HCT116 (cell line): ENCODE measurements around the gene SIRPG. TPM values are rescaled to one million over a fixed set of nuclear protein-coding genes. Genes with fewer than 3 reads are reported as not detected.

ENCODE experiments used
- ATAC-seq: fragments of 200-7000 bp; cut with Tn5 transposase; 2 replicates; pipeline ENCODE4 v1.9.1; 2020; ENCODE audit warnings: mild to moderate bottlenecking, moderate library complexity
- BruUV-seq: library from RNA; stranded (reverse); fragments of 400-500 nt; replicated peaks from 2 replicates; lab custom pipeline; 2021; lab: Mats Ljungman, UMichigan
- CTCF ChIA-PET: fragments of 300-600 bp; sonication (Branson Sonifier 250); formaldehyde crosslinking; loops from one replicate; lab custom pipeline; 2021; ENCODE audit warnings: antibody characterized with exemption; lab: Charles Lee
- POLR2A ChIA-PET: fragments of 300-600, 350-600 bp; sonication (Branson Sonifier 250); formaldehyde crosslinking; loops from one replicate; lab custom pipeline; 2021; ENCODE audit warnings: antibody characterized with exemption; lab: Charles Lee
- RAD21 ChIA-PET, 2 experiments: fragments of 300-600 bp; sonication (Branson Sonifier 250); formaldehyde crosslinking; loops; one replicate each; lab custom pipeline; 2023; ENCODE audit warnings: low total read pairs in 2 of 2; ENCODE audit not compliant: uncharacterized antibody in 2 of 2, unreplicated experiment in 2 of 2, low non-redundant PET in 1 of 2; lab: Charles Lee
- DNase-seq: peaks from one replicate; pipeline ENCODE4 v3.0.0-alpha.2; 2010; ENCODE audit warnings: low read depth, low spot score
- H2AFZ ChIP-seq: fragments of 200-600 bp; shearing (Covaris generic), sonication (generic); 2 replicates; pipeline ENCODE4 v1.6.1; 2017; ENCODE audit warnings: low read depth, mixed run types, mixed read lengths, antibody characterized with exemption, low read length; ENCODE audit not compliant: poor library complexity, severe bottlenecking
- H3K27ac ChIP-seq: 2 replicates; pipeline ENCODE4 v1.5.1; 2012; ENCODE audit warnings: low read depth, low read length
- H3K27me3 ChIP-seq: fragments of 200-600 bp; sonication (generic); 2 replicates; pipeline ENCODE4 v1.6.1; 2016; ENCODE audit warnings: mixed run types, low read length, mixed read lengths; ENCODE audit not compliant: insufficient read depth
- H3K36me3 ChIP-seq, 2 experiments: fragments of 200-500 bp in 1 of 2; fragments of 200-600 bp in 1 of 2; sonication (Bioruptor generic) in 1 of 2; sonication (generic) in 1 of 2; 2 replicates each; pipeline versions ENCODE4 v1.5.1 to v1.6.1; 2014 to 2016; ENCODE audit warnings: low read length in 2 of 2, inconsistent platforms in 1 of 2, mixed read lengths in 1 of 2, mixed run types in 1 of 2; ENCODE audit not compliant: insufficient read depth in 2 of 2, control insufficient read depth in 1 of 2
- H3K4me1 ChIP-seq, 2 experiments: fragments of 200-600 bp in 1 of 2; sonication (generic) in 1 of 2; 2 replicates each; pipeline versions ENCODE4 v1.5.1 to v1.6.1; 2012 to 2017; ENCODE audit warnings: low read length in 2 of 2, inconsistent platforms in 1 of 2, mild to moderate bottlenecking in 1 of 2, mixed read lengths in 1 of 2, mixed run types in 1 of 2, moderate library complexity in 1 of 2; ENCODE audit not compliant: insufficient read depth in 2 of 2, control insufficient read depth in 1 of 2
- H3K4me2 ChIP-seq: fragments of 200-600 bp; sonication (generic); 2 replicates; pipeline ENCODE4 v1.6.1; 2017; ENCODE audit warnings: mixed run types, low read length, mixed read lengths
- H3K4me3 ChIP-seq, 2 experiments: fragments of 200-600 bp in 1 of 2; sonication (generic) in 1 of 2; replicated peaks in 1 of 2; 2 replicates each; pipeline ENCODE4 v1.5.1; 2011 to 2016; ENCODE audit warnings: low read length in 2 of 2, control low read depth in 1 of 2, low read depth in 1 of 2, mild to moderate bottlenecking in 1 of 2, mixed read lengths in 1 of 2, mixed run types in 1 of 2
- H3K79me2 ChIP-seq: fragments of 200-600 bp; sonication (generic); 2 replicates; pipeline ENCODE4 v1.6.1; 2017; ENCODE audit warnings: mild to moderate bottlenecking, mixed run types, low read length, moderate library complexity, mixed read lengths; ENCODE audit not compliant: insufficient read depth
- H3K9ac ChIP-seq: fragments of 200-600 bp; sonication (generic); 2 replicates; pipeline ENCODE4 v1.6.1; 2016; ENCODE audit warnings: low read length, mixed read lengths
- H3K9me2 ChIP-seq: fragments of 200-600 bp; sonication (generic), shearing (Covaris generic); 2 replicates; pipeline ENCODE4 v1.6.1; 2017; ENCODE audit warnings: mixed run types, mild to moderate bottlenecking, moderate library complexity; ENCODE audit not compliant: insufficient read depth
- H3K9me3 ChIP-seq, 2 experiments: fragments of 200-500 bp in 1 of 2; fragments of 200-600 bp in 1 of 2; sonication (Bioruptor generic) in 1 of 2; sonication (generic) in 1 of 2; 2 replicates each; pipeline ENCODE4 v1.6.1; 2014 to 2017; ENCODE audit warnings: low read length in 2 of 2, mixed read lengths in 2 of 2, inconsistent platforms in 1 of 2, low read depth in 1 of 2, mild to moderate bottlenecking in 1 of 2, mixed run types in 1 of 2, moderate library complexity in 1 of 2; ENCODE audit not compliant: control insufficient read depth in 1 of 2, insufficient read depth in 1 of 2
- H4K20me1 ChIP-seq: fragments of 200-600 bp; sonication (generic), shearing (Covaris generic); 2 replicates; pipeline ENCODE4 v1.6.1; 2017; ENCODE audit warnings: mixed run types, mild to moderate bottlenecking, moderate library complexity; ENCODE audit not compliant: insufficient read depth
- CEBPB ChIP-seq: IDR thresholded peaks from 2 replicates; pipeline ENCODE4 v1.6.1; 2012; ENCODE audit warnings: low read depth
- EGR1 ChIP-seq: IDR thresholded peaks from 2 replicates; pipeline ENCODE4 v1.6.1; 2012; ENCODE audit warnings: low read depth
- ELF1 ChIP-seq: IDR thresholded peaks from 2 replicates; pipeline ENCODE4 v1.6.1; 2012; ENCODE audit warnings: low read depth, borderline replicate concordance
- EZH2 ChIP-seq: fragments of 200-600 bp; sonication (generic); IDR thresholded peaks from 2 replicates; pipeline ENCODE4 v1.6.1; 2017; ENCODE audit warnings: antibody characterized with exemption, mixed run types
- EZH2phosphoT487 ChIP-seq: fragments of 200-600 bp; IDR thresholded peaks from 2 replicates; pipeline ENCODE4 v1.6.1; 2018; ENCODE audit warnings: antibody characterized with exemption, borderline replicate concordance
- POLR2A ChIP-seq: IDR thresholded peaks from 2 replicates; pipeline ENCODE4 v1.7.0; 2011; ENCODE audit warnings: borderline replicate concordance; ENCODE audit not compliant: insufficient read depth, insufficient read length; ENCODE audit errors: extremely low read depth
- POLR2AphosphoS5 ChIP-seq: IDR thresholded peaks from 2 replicates; pipeline ENCODE4 v1.6.1; 2011; ENCODE audit warnings: mild to moderate bottlenecking, low read depth, low read length, moderate library complexity
- SIN3A ChIP-seq: IDR thresholded peaks from 2 replicates; pipeline ENCODE4 v1.6.1; 2012; ENCODE audit warnings: low read depth
- SP1 ChIP-seq: IDR thresholded peaks from 2 replicates; pipeline ENCODE4 v1.6.1; 2012; ENCODE audit warnings: low read depth
- SRF ChIP-seq: IDR thresholded peaks from 2 replicates; pipeline ENCODE4 v1.6.1; 2012; ENCODE audit warnings: low read depth
- TCF7L2 ChIP-seq: IDR thresholded peaks from 2 replicates; pipeline ENCODE4 v1.7.0; 2011; ENCODE audit warnings: borderline replicate concordance, inconsistent platforms; ENCODE audit not compliant: insufficient read depth, insufficient read length; ENCODE audit errors: extremely low read depth
- YY1 ChIP-seq: IDR thresholded peaks from 2 replicates; pipeline ENCODE4 v1.6.1; 2011; ENCODE audit warnings: low read length, low read depth, moderate library complexity, mild to moderate bottlenecking; ENCODE audit not compliant: insufficient replicate concordance; ENCODE audit errors: extremely low read depth
- ZFX ChIP-seq: fragments of 450-650 bp; IDR thresholded peaks from 2 replicates; pipeline ENCODE4 v1.6.1; 2017
- ZNF274 ChIP-seq: fragments of 200-500 bp; sonication (Bioruptor generic); IDR thresholded peaks from 2 replicates; pipeline ENCODE4 v1.6.1; 2014; ENCODE audit warnings: mild to moderate bottlenecking, low read depth, low read length, inconsistent platforms
- intact Hi-C: fragments of 100-400 bp; cut with micrococcal nuclease; formaldehyde crosslinking; loops from 2 replicates; pipeline ENCODE4 v1.10.0; 2022
- total RNA-seq: library from RNA; stranded (reverse); gene quantifications from one replicate; pipeline ENCODE4 v1.2.1, GENCODE V29; 2021; ENCODE audit not compliant: unreplicated experiment
- TF ChIP-seq, protein P1 (sequence below): IDR thresholded peaks from 2 replicates; pipeline ENCODE4 v1.6.1; 2012
- TF ChIP-seq, protein P2 (sequence below), 3 experiments: fragments of 200-600 bp in 1 of 3; sonication (generic) in 1 of 3; IDR thresholded peaks in 2 of 3; conservative IDR thresholded peaks in 1 of 3; 2 replicates each; pipeline ENCODE4 v1.5.1; 2012 to 2017; ENCODE audit warnings: low read depth in 2 of 3, low read length in 2 of 3, antibody characterized with exemption in 1 of 3, borderline replicate concordance in 1 of 3, control low read depth in 1 of 3, mild to moderate bottlenecking in 1 of 3, mixed read lengths in 1 of 3, mixed run types in 1 of 3, moderate library complexity in 1 of 3; ENCODE audit not compliant: insufficient read depth in 1 of 3
- TF ChIP-seq, protein P3 (sequence below): IDR thresholded peaks from 2 replicates; pipeline ENCODE4 v1.6.1; 2011; ENCODE audit warnings: mild to moderate bottlenecking, low read length, moderate library complexity; ENCODE audit not compliant: insufficient replicate concordance; ENCODE audit errors: extremely low read depth
- TF ChIP-seq, protein P4 (sequence below): IDR thresholded peaks from 2 replicates; pipeline ENCODE4 v1.6.1; 2012; ENCODE audit warnings: low read depth

The SIRPG gene
- total RNA-seq, 1 experiment from 2014 or later: not detected

DNA sequence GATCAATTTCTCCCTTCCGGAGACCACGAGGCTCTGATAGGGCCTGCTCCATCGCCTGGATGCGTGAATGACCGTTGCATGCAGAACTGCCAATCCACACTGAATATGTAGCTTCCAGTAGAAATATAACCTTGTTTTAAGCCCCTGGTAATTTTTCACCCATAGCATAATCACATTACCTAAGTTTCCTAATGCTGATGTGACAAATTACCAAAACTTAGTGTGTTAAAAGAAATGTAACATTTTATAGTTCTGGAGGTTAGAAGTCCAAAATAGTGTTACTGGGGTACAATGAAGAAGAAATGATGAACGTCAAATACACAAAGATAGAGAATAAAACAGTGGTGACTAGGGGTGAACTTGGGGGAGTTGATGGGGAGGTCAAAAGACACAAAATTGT, 78.1 kb downstream of the SIRPG start:
- POLR2A ChIA-PET: no interaction called here
- RAD21 ChIA-PET: no interaction called here
- CTCF ChIA-PET: no interaction called here
- Histone ChIP-seq H3K9me2 (no peaks in the 10 kb centered on the region), H2AFZ (no peak overlapping the region), H3K27ac (no peak overlapping the region), H3K36me3 (no peaks in the 10 kb centered on the region), H4K20me1 (no peaks in the 10 kb centered on the region), H3K4me3 (no peak overlapping the region), H3K4me2 (no peak overlapping the region), H3K27me3 (no peaks in the 10 kb centered on the region), H3K9me3 (no peaks in the 10 kb centered on the region), H3K4me1 (no peaks in the 10 kb centered on the region), H3K9ac (no peak overlapping the region), H3K79me2 (no peaks in the 10 kb centered on the region)
- DNase-seq (no peak), ATAC-seq (no peak)
- TF ChIP-seq ELF1 (no peak), CEBPB (no peak), ZFX (no peak), EZH2phosphoT487 (no peak), SRF (no peak), YY1 (no peak), EZH2 (no peak), SIN3A (no peak), EGR1 (no peak), SP1 (no peak), ZNF274 (no peak), TCF7L2 (no peak), POLR2A (no peak), POLR2AphosphoS5 (no peak)
- TF ChIP-seq, protein P1, sequence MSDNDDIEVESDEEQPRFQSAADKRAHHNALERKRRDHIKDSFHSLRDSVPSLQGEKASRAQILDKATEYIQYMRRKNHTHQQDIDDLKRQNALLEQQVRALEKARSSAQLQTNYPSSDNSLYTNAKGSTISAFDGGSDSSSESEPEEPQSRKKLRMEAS: no peak
- TF ChIP-seq, protein P2, sequence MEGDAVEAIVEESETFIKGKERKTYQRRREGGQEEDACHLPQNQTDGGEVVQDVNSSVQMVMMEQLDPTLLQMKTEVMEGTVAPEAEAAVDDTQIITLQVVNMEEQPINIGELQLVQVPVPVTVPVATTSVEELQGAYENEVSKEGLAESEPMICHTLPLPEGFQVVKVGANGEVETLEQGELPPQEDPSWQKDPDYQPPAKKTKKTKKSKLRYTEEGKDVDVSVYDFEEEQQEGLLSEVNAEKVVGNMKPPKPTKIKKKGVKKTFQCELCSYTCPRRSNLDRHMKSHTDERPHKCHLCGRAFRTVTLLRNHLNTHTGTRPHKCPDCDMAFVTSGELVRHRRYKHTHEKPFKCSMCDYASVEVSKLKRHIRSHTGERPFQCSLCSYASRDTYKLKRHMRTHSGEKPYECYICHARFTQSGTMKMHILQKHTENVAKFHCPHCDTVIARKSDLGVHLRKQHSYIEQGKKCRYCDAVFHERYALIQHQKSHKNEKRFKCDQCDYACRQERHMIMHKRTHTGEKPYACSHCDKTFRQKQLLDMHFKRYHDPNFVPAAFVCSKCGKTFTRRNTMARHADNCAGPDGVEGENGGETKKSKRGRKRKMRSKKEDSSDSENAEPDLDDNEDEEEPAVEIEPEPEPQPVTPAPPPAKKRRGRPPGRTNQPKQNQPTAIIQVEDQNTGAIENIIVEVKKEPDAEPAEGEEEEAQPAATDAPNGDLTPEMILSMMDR (IDR thresholded peaks at IDR 0.05 in 2 of 3, conservative IDR thresholded peaks at IDR 0.05 in 1 of 3; ENCODE audit: borderline replicate concordance in 1 of 3, insufficient read depth in 1 of 3, low read depth in 2 of 3, low read length in 2 of 3): no peak
- TF ChIP-seq, protein P3, sequence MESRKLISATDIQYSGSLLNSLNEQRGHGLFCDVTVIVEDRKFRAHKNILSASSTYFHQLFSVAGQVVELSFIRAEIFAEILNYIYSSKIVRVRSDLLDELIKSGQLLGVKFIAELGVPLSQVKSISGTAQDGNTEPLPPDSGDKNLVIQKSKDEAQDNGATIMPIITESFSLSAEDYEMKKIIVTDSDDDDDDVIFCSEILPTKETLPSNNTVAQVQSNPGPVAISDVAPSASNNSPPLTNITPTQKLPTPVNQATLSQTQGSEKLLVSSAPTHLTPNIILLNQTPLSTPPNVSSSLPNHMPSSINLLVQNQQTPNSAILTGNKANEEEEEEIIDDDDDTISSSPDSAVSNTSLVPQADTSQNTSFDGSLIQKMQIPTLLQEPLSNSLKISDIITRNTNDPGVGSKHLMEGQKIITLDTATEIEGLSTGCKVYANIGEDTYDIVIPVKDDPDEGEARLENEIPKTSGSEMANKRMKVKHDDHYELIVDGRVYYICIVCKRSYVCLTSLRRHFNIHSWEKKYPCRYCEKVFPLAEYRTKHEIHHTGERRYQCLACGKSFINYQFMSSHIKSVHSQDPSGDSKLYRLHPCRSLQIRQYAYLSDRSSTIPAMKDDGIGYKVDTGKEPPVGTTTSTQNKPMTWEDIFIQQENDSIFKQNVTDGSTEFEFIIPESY: no peak
- TF ChIP-seq, protein P4, sequence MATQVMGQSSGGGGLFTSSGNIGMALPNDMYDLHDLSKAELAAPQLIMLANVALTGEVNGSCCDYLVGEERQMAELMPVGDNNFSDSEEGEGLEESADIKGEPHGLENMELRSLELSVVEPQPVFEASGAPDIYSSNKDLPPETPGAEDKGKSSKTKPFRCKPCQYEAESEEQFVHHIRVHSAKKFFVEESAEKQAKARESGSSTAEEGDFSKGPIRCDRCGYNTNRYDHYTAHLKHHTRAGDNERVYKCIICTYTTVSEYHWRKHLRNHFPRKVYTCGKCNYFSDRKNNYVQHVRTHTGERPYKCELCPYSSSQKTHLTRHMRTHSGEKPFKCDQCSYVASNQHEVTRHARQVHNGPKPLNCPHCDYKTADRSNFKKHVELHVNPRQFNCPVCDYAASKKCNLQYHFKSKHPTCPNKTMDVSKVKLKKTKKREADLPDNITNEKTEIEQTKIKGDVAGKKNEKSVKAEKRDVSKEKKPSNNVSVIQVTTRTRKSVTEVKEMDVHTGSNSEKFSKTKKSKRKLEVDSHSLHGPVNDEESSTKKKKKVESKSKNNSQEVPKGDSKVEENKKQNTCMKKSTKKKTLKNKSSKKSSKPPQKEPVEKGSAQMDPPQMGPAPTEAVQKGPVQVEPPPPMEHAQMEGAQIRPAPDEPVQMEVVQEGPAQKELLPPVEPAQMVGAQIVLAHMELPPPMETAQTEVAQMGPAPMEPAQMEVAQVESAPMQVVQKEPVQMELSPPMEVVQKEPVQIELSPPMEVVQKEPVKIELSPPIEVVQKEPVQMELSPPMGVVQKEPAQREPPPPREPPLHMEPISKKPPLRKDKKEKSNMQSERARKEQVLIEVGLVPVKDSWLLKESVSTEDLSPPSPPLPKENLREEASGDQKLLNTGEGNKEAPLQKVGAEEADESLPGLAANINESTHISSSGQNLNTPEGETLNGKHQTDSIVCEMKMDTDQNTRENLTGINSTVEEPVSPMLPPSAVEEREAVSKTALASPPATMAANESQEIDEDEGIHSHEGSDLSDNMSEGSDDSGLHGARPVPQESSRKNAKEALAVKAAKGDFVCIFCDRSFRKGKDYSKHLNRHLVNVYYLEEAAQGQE: no peak
- BruUV-seq: no TSS peak
- intact Hi-C loops: loop anchor here (1.0 kb wide), 1 partner anchor 36 kb away; no protein-coding TSS in a partner anchor
